Nephron (organoid): ENCODE data around the gene CCDC51.

ENCODE experiments used
- H3K27ac Mint-ChIP-seq, 3 experiments: 2 replicates each; pipeline ENCODE4 v1.8.0; 2020; ENCODE audit warnings: mixed read lengths in 3 of 3, mild to moderate bottlenecking in 2 of 3, moderate library complexity in 1 of 3
- H3K27me3 Mint-ChIP-seq: 2 replicates; pipeline ENCODE4 v1.8.0; 2021; ENCODE audit warnings: low read depth, mild to moderate bottlenecking, moderate library complexity, mixed read lengths
- H3K36me3 Mint-ChIP-seq: 2 replicates; pipeline ENCODE4 v1.8.0; 2020; ENCODE audit warnings: low read depth, mixed read lengths
- H3K4me1 Mint-ChIP-seq: 2 replicates; pipeline ENCODE4 v1.8.0; 2020; ENCODE audit warnings: mixed read lengths
- H3K4me3 Mint-ChIP-seq, 3 experiments: 2 replicates each; pipeline ENCODE4 v1.8.0; 2020; ENCODE audit warnings: mild to moderate bottlenecking in 3 of 3, mixed read lengths in 3 of 3, moderate library complexity in 2 of 3
- H3K9me3 Mint-ChIP-seq: 2 replicates; pipeline ENCODE4 v1.8.0; 2020; ENCODE audit warnings: mixed read lengths
- TF ChIP-seq, protein P1 (sequence below), 3 experiments: fragments of 200-600 bp; sonication (generic); IDR thresholded peaks; one replicate each; pipeline ENCODE4 v1.5.0; 2021; ENCODE audit warnings: antibody characterized with exemption in 3 of 3; ENCODE audit not compliant: unreplicated experiment in 3 of 3

The CCDC51 gene

DNA sequence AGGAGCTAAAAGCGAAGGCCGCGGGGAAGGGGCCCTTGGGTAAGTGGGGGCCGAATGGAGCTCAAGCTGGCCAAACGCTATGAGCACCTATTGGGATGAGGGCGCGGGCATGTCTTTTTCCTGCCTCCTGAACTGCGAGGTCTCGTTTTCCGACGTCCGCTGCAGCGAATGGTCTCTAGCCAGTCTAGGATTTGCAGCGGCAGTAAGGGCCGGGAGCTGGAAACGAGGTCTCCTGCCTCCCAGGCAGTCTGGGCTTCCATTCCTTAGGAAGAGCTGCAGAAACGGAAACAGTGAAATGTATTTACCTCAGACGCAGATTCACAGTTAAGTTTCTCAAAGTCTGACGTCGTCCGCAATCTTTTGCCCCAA, 655 bp upstream of the CCDC51 start:
- Mint-ChIP-seq H3K9me3 (no peaks in the 10 kb centered on the region), H3K27me3 (no peaks in the 10 kb centered on the region), H3K36me3 (peaks cover 15% of the 10 kb centered on the region), H3K27ac (peak overlapping the region; percentile 80 to 97 (median 94)), H3K4me1 (peaks cover 16% of the 10 kb centered on the region), H3K4me3 (peak overlapping the region; percentile 89 to 92 (median 91))
- TF ChIP-seq, protein P1, sequence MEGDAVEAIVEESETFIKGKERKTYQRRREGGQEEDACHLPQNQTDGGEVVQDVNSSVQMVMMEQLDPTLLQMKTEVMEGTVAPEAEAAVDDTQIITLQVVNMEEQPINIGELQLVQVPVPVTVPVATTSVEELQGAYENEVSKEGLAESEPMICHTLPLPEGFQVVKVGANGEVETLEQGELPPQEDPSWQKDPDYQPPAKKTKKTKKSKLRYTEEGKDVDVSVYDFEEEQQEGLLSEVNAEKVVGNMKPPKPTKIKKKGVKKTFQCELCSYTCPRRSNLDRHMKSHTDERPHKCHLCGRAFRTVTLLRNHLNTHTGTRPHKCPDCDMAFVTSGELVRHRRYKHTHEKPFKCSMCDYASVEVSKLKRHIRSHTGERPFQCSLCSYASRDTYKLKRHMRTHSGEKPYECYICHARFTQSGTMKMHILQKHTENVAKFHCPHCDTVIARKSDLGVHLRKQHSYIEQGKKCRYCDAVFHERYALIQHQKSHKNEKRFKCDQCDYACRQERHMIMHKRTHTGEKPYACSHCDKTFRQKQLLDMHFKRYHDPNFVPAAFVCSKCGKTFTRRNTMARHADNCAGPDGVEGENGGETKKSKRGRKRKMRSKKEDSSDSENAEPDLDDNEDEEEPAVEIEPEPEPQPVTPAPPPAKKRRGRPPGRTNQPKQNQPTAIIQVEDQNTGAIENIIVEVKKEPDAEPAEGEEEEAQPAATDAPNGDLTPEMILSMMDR (IDR thresholded peaks at IDR 0.05; ENCODE audit: unreplicated experiment in 3 of 3): no peak

DNA sequence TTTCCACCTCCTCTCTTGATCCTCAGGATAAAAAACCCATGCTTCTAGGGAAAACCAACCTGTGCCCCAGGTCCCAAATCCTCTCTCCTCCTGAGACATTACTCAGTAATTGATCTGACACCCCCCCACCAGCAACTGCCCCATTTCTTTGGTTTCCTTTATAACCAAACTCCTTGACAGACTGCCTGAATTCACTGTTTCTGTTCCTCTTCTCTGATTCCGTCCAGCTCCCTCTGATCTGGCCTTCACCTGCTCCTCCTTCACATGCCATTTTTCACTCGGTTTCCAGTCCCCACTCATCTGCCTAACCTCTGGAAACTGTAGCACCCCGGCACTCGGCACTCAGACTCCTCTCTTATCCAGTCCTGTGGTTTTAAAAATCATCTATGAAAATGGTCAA, 2.1 kb downstream of the CCDC51 start:
- TF ChIP-seq, protein P1 (IDR thresholded peaks at IDR 0.05; ENCODE audit: unreplicated experiment in 3 of 3): no peak
- Mint-ChIP-seq H3K4me1 (peaks cover 24% of the 10 kb centered on the region), H3K4me3 (peak overlapping the region in 2 of 3 experiments; percentile 21 to 24), H3K9me3 (no peaks in the 10 kb centered on the region), H3K36me3 (peaks cover 9% of the 10 kb centered on the region), H3K27me3 (no peaks in the 10 kb centered on the region), H3K27ac (no peak overlapping the region)

DNA sequence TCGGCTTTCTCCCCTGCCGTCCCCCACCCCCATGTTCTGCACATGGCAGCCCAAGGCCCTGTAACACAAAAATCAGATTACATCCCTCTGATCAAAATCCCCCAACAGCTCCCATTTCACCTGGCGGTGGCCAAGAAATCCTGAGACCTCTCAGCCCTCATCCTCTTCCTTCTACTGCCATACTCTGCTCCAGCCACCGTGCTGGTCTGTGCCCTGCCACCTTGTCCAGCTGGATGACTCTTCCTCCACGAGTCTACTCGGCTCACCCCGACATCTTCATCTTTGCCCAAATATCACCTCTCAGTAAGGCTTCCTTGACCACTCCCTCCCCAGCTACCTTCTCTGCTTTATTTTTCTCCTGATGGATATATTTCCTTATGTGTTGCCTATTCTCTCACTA, 3.1 kb downstream of the CCDC51 start:
- H3K4me1 Mint-ChIP-seq: peaks cover 31% of the 10 kb centered on the region
- H3K4me3 Mint-ChIP-seq: no peak overlapping the region
- TF ChIP-seq, protein P1 (IDR thresholded peaks at IDR 0.05; ENCODE audit: unreplicated experiment in 3 of 3): no peak

DNA sequence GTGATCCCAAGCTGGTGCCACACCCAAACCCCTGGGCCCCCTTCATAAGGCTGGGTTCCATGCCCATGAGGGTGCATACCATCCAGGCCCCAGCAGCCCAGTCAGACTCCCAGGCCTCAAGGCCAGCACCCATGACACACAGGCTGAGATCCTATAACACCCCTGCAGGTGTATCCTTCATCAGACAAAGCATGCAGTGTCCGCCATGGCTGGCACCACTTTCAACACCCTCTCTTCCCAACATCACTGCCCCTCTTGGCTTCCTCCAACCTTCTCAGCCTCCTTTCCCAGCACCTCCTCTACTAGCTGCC, 3.5 kb downstream of the CCDC51 start:
- no peak overlapping the region for H3K4me3 Mint-ChIP-seq
- peaks cover 32% of the 10 kb centered on the region for H3K4me1 Mint-ChIP-seq
- H3K9me3 Mint-ChIP-seq: no peaks in the 10 kb centered on the region
- H3K36me3 Mint-ChIP-seq: peaks cover 4% of the 10 kb centered on the region
- no peaks in the 10 kb centered on the region for H3K27me3 Mint-ChIP-seq
- TF ChIP-seq, protein P1 (IDR thresholded peaks at IDR 0.05; ENCODE audit: unreplicated experiment in 3 of 3): no peak
- no peak overlapping the region for H3K27ac Mint-ChIP-seq

More for the DNA sequence above, 3.1 kb downstream of the CCDC51 start:
- no peak overlapping the region for H3K27ac Mint-ChIP-seq
- H3K36me3 Mint-ChIP-seq: peaks cover 6% of the 10 kb centered on the region
- H3K9me3 Mint-ChIP-seq: no peaks in the 10 kb centered on the region
- no peaks in the 10 kb centered on the region for H3K27me3 Mint-ChIP-seq

DNA sequence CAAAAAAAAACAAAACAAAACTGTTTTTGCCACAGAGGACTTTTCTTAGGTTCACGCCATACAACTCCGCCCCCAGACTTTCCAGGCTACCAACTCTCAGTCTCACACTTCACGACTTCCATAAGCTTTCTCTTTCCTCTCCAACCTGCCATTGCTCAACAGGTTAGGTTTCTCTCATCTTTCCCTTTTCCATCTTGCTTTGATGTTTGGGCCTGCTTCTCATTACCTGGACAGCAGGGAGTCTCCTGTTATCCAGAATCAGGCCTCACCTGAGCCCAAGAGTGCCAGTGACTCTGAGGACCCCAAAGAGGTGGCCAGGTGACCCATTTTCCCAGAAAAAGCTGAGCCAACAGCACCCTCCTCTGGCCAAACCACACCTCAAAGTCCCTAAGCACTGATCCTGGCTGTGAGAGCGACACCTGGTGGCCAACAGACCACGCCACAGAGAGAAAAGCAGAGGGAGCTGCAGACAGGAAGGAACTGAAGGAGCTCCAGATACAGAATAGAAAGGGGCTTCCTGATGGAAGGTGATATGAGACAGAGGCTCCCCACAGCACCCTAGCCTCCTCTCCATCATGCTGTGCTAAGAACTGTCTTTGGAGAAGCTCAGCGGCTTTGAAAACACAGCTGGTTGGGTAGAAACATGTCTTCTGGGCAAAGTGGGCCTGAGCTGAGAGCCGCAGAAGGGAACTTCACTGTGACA, 4.0 kb downstream of the CCDC51 start:
- no peaks in the 10 kb centered on the region for H3K27me3 Mint-ChIP-seq
- peaks cover 32% of the 10 kb centered on the region for H3K4me1 Mint-ChIP-seq
- H3K36me3 Mint-ChIP-seq: peaks cover 3% of the 10 kb centered on the region
- no peak overlapping the region for H3K4me3 Mint-ChIP-seq
- no peaks in the 10 kb centered on the region for H3K9me3 Mint-ChIP-seq
- H3K27ac Mint-ChIP-seq: no peak overlapping the region
- TF ChIP-seq, protein P1 (IDR thresholded peaks at IDR 0.05; ENCODE audit: unreplicated experiment in 3 of 3): peak; percentile 98 to 100 (median 100)

DNA sequence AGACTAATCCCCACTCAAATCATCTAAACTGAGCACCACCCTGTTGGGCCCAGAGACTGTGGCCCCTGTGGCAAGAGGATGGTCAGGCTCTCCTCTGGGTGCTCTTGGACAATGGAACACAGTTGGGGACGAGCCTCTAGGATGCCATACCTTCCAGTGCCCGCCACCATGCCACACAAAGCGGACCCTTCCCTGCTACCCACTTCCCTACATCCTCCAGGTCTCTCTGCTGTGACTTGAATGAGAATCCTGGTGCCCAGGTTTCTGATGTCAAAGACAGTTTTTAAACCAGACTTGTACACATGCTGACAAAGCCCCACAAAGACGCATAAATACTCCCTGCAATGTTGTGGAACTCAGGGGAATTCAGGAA, 4.7 kb downstream of the CCDC51 start:
- no peaks in the 10 kb centered on the region for H3K9me3 Mint-ChIP-seq
- peaks cover 3% of the 10 kb centered on the region for H3K36me3 Mint-ChIP-seq
- no peaks in the 10 kb centered on the region for H3K27me3 Mint-ChIP-seq
- TF ChIP-seq, protein P1 (IDR thresholded peaks at IDR 0.05; ENCODE audit: unreplicated experiment in 3 of 3): no peak
- no peak overlapping the region for H3K4me3 Mint-ChIP-seq
- H3K27ac Mint-ChIP-seq: no peak overlapping the region
- H3K4me1 Mint-ChIP-seq: peaks cover 36% of the 10 kb centered on the region
